ENCODE measurements around the gene PPFIBP1. TPM values are rescaled to one million over a fixed set of nuclear protein-coding genes. Genes with fewer than 3 reads are reported as not detected.
A peak's percentile ranks its signal among the peaks of the same experiment; 100 is the strongest.

PPFIBP1 gene
- total RNA-seq, 2 donors from 2014 or later: 2.1 to 4.1 TPM

DNA sequence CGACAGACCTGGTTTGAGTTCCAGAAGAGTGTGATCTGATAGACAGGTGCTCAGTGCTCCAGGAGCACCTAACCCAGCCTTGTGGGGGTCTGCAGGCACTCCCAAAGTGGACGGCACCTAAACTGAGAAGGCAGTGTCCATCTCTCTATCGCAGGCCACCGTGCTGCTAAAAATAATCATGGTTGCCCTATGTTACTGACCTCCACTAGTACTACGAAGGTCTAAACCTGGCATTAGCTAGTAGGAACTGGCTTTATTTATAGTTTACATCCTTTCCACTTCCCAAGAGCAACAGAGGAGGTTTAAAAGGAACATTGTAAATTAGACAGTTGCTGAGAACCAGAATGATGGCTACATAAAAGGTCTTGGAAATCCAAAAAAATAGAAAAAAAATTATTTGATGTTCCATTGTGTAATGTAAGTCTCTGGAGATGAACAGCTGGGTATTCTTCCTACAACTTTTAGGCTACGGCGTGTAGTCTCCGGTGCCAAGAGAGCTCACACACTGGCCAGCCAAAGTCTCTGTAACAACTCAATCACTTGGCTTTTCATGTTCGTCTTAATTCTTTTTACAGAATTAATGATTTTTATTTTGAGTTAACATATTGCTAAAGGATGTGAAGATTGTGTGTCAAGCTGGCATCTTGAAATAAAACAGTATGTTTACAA is 27.3 kb downstream of the PPFIBP1 start:
- Mint-ChIP-seq H3K27me3 (peaks cover 10% of the 10 kb centered on the region), H3K27ac (no peak overlapping the region), H3K36me3 (ENCODE audit: low read depth) (no peaks in the 10 kb centered on the region)

GRCh38 chr12:27552235-27552634 is 28.2 kb downstream of the PPFIBP1 start:
- no peak for DNase-seq
- Mint-ChIP-seq H3K27ac (no peak overlapping the region), H3K27me3 (peaks cover 10% of the 10 kb centered on the region), H3K36me3 (ENCODE audit: low read depth) (no peaks in the 10 kb centered on the region), H3K4me3 (no peak overlapping the region), H3K4me1 (peaks cover 6% of the 10 kb centered on the region)
- H3K9me3 ChIP-seq (ENCODE audit: control insufficient read depth, low read length, poor library complexity, severe bottlenecking): no peaks in the 10 kb centered on the region
- ATAC-seq: no peak

More for the DNA sequence above, 27.3 kb downstream of the PPFIBP1 start:
- Mint-ChIP-seq H3K4me3 (no peak overlapping the region), H3K4me1 (peaks cover 6% of the 10 kb centered on the region)
- no peak for DNase-seq
- H3K9me3 ChIP-seq (ENCODE audit: control insufficient read depth, low read length, poor library complexity, severe bottlenecking): no peaks in the 10 kb centered on the region
- no peak for ATAC-seq

DNA sequence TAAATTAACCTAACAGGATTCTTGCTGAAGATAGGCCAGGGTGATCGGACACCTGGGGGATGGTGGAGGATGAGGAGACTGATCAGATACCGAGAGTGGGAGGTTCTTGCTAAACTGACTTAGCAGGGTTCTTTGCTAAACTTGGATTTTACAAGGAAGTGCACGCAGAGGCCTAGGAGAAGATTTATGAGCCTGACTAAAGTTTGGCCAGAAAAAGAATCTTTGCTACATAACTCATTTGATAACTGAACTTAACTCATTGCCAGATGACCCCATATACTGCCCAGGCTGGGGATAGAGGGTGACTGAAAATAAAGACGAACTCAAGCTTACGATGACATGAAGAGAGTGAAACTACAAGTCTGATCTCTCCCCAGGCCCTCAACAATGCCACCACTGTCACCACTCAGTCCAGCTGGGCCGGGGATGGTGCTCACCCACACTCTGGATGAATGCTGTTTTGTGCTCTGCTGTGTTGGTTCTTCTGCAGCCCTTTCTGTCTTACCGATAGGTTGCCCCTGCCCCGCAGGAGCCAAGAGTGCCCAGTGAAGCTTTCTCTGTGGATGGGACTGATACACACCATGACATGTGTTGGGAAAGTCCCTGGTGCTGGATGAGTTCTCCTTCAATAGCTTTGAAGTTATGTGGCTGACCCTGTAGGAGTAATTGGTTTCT is 29.0 kb downstream of the PPFIBP1 start:
- ATAC-seq (no peak), DNase-seq (no peak)
- Mint-ChIP-seq H3K27me3 (peaks cover 8% of the 10 kb centered on the region), H3K4me3 (no peak overlapping the region), H3K27ac (no peak overlapping the region), H3K36me3 (ENCODE audit: low read depth) (no peaks in the 10 kb centered on the region), H3K4me1 (peaks cover 6% of the 10 kb centered on the region)
- H3K9me3 ChIP-seq (ENCODE audit: control insufficient read depth, low read length, poor library complexity, severe bottlenecking): no peaks in the 10 kb centered on the region

GRCh38 chr12:27553941-27554340 is 29.9 kb downstream of the PPFIBP1 start:
- no peak overlapping the region for H3K27ac Mint-ChIP-seq
- H3K4me3 Mint-ChIP-seq: no peak overlapping the region
- ATAC-seq: no peak
- peaks cover 3% of the 10 kb centered on the region for H3K4me1 Mint-ChIP-seq
- no peaks in the 10 kb centered on the region for H3K36me3 Mint-ChIP-seq (ENCODE audit: low read depth)
- no peaks in the 10 kb centered on the region for H3K9me3 ChIP-seq (ENCODE audit: control insufficient read depth, low read length, poor library complexity, severe bottlenecking)
- DNase-seq: no peak
- no peaks in the 10 kb centered on the region for H3K27me3 Mint-ChIP-seq

DNA sequence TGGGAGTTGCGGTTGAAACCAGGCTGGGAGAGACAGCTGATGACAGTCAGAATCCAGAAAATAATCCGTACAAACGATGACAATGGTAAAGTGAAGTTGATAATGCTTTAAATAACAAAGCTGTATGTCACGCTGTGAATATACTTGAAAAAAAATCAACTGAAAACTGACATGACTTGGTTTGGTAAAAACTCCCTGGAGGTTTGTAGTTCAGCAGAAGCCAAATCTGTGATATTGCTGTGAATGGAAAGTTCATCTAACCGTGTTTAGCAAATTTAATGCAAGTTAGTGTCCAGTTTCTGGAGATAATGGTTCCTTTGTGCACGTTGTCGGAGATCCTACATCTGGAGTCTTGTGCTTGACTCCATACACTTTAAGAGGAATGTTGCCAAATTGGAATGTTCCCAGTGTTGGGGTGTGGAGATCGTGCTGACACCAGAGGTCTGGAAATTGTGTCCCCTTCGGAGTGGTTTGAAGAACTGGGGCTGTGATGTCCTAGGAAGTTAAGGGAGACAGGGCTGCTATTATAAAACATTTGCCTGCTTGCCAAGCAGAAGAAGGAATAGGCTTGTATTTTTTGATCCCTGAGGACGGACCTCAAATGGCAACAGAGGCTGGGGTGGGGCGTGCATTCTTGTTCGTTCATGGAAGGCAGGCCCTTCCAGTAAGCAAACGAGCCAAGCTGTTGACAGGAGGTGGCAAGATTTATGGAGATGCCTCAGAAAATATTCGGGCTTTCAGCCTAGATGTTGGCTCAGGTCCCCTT is 30.6 kb downstream of the PPFIBP1 start:
- ATAC-seq: no peak

GRCh38 chr12:27555361-27555760 is 31.4 kb downstream of the PPFIBP1 start:
- no peaks in the 10 kb centered on the region for H3K9me3 ChIP-seq (ENCODE audit: control insufficient read depth, low read length, poor library complexity, severe bottlenecking)
- H3K4me3 Mint-ChIP-seq: no peak overlapping the region
- no peaks in the 10 kb centered on the region for H3K27me3 Mint-ChIP-seq
- peaks cover 2% of the 10 kb centered on the region for H3K4me1 Mint-ChIP-seq
- DNase-seq: no peak
- no peak for ATAC-seq
- H3K27ac Mint-ChIP-seq: no peak overlapping the region
- no peaks in the 10 kb centered on the region for H3K36me3 Mint-ChIP-seq (ENCODE audit: low read depth)

More for the DNA sequence above, 30.6 kb downstream of the PPFIBP1 start:
- Mint-ChIP-seq H3K36me3 (ENCODE audit: low read depth) (no peaks in the 10 kb centered on the region), H3K27ac (no peak overlapping the region), H3K4me3 (no peak overlapping the region), H3K4me1 (peaks cover 2% of the 10 kb centered on the region), H3K27me3 (no peaks in the 10 kb centered on the region)
- no peaks in the 10 kb centered on the region for H3K9me3 ChIP-seq (ENCODE audit: control insufficient read depth, low read length, poor library complexity, severe bottlenecking)
- no peak for DNase-seq

- DNase-seq (no peak), ATAC-seq (no peak)
- Mint-ChIP-seq H3K27me3 (no peaks in the 10 kb centered on the region), H3K4me1 (peaks cover 2% of the 10 kb centered on the region), H3K36me3 (ENCODE audit: low read depth) (no peaks in the 10 kb centered on the region), H3K27ac (no peak overlapping the region), H3K4me3 (no peak overlapping the region)
- no peaks in the 10 kb centered on the region for H3K9me3 ChIP-seq (ENCODE audit: control insufficient read depth, low read length, poor library complexity, severe bottlenecking)
Measured at GRCh38 chr12:27555925-27556778, 32.1 kb downstream of the PPFIBP1 start.

DNA sequence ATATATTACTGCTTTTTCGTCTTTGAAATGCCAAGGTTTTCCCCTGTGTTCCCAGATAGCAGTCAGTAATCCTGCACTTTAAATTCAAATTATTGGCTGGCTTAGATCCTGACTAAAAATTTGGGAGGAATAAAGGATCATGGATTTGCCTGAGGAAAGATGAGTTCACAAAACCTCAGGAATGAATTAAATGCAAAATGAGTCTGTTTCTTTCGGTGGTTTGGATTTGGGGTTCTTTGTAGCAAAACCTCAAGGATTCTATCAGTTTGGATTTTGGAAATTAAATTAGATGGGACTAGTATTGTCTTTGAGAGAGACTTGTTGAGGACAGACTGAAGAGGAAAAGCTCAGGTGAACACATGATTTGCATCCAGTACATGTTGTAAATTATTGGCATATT is 36.1 kb downstream of the PPFIBP1 start:
- Mint-ChIP-seq H3K27ac (no peak overlapping the region), H3K4me3 (no peak overlapping the region), H3K27me3 (peaks cover 5% of the 10 kb centered on the region), H3K36me3 (ENCODE audit: low read depth) (no peaks in the 10 kb centered on the region), H3K4me1 (no peaks in the 10 kb centered on the region)
- no peaks in the 10 kb centered on the region for H3K9me3 ChIP-seq (ENCODE audit: control insufficient read depth, low read length, poor library complexity, severe bottlenecking)
- DNase-seq (no peak), ATAC-seq (no peak)

- no peak for DNase-seq
- Mint-ChIP-seq H3K4me3 (no peak overlapping the region), H3K27ac (peak overlapping the region; percentile 3), H3K36me3 (ENCODE audit: low read depth) (no peaks in the 10 kb centered on the region), H3K4me1 (peaks cover 3% of the 10 kb centered on the region), H3K27me3 (peaks cover 5% of the 10 kb centered on the region)
- H3K9me3 ChIP-seq (ENCODE audit: control insufficient read depth, low read length, poor library complexity, severe bottlenecking): no peaks in the 10 kb centered on the region
- no peak for ATAC-seq
Measured at GRCh38 chr12:27561535-27562350, 37.7 kb downstream of the PPFIBP1 start.

DNA sequence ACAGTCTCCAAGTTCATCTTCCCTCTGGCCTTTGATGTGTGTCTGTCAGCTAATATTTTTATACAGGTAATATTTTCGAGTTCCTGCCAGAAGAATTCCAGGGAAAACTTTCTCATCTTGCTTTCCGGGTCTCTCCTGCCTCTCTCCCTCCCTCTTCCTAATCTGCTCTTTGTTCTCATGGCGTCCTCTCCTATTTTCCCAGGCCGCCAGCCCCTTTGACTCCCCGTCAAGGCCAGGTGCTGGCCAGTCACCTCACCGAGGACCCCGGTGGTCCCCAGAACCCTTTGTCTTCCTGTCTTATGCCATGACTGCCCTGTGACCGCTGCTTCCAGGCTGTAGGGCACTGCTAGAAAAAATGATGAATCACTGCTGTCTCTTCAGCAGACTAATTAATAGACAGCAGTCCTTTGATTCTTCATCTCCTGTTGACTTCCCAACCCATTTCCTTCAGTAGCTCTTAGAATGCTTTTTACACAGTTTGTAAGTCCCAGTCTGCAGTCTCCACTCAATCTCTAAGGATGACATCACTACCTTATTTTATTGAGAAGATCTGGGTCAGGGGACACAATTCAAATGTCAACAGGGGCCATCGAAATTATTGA is 40.7 kb downstream of the PPFIBP1 start:
- peaks cover 3% of the 10 kb centered on the region for H3K4me1 Mint-ChIP-seq
- no peaks in the 10 kb centered on the region for H3K36me3 Mint-ChIP-seq (ENCODE audit: low read depth)
- no peaks in the 10 kb centered on the region for H3K9me3 ChIP-seq (ENCODE audit: control insufficient read depth, low read length, poor library complexity, severe bottlenecking)
- DNase-seq (no peak), ATAC-seq (no peak)
- peaks cover 10% of the 10 kb centered on the region for H3K27me3 Mint-ChIP-seq
- no peak overlapping the region for H3K4me3 Mint-ChIP-seq
- H3K27ac Mint-ChIP-seq: no peak overlapping the region

- no peaks in the 10 kb centered on the region for H3K9me3 ChIP-seq (ENCODE audit: control insufficient read depth, low read length, poor library complexity, severe bottlenecking)
- no peak for DNase-seq
- ATAC-seq: no peak
- Mint-ChIP-seq H3K4me1 (peaks cover 3% of the 10 kb centered on the region), H3K27ac (no peak overlapping the region), H3K36me3 (ENCODE audit: low read depth) (no peaks in the 10 kb centered on the region), H3K27me3 (peaks cover 11% of the 10 kb centered on the region), H3K4me3 (no peak overlapping the region)
Measured at GRCh38 chr12:27566159-27566558, 42.2 kb downstream of the PPFIBP1 start.

DNA sequence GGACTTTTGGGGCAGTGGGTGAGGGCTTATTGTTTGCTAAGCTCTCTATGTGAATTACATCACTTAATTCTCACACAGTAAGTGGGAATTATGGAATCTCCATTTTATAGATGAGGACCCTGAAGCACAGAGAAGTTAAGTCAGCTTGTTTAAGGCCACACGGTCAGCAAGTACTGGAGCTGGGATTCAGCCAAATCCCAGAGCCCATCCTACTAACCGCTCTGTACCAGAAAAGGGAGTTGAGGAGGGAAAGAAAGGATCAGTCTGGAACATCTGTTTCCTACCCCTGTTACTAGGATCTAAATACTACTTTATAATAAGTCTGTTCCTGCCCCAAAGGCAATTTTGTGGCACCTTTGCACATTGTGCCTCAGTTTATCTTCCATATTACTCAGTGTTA is 42.6 kb downstream of the PPFIBP1 start:
- Mint-ChIP-seq H3K4me1 (peaks cover 3% of the 10 kb centered on the region), H3K27me3 (peaks cover 8% of the 10 kb centered on the region), H3K4me3 (no peak overlapping the region), H3K36me3 (ENCODE audit: low read depth) (no peaks in the 10 kb centered on the region), H3K27ac (no peak overlapping the region)
- no peak for DNase-seq
- ATAC-seq: no peak
- H3K9me3 ChIP-seq (ENCODE audit: control insufficient read depth, low read length, poor library complexity, severe bottlenecking): no peaks in the 10 kb centered on the region

Measured in T-helper 17 cell (primary cell).